ENCODE data around the gene METTL1. TPM values are rescaled to one million over a fixed set of nuclear protein-coding genes. Genes with fewer than 3 reads are reported as not detected.

METTL1 gene
- total RNA-seq, 2 experiments from 2014 or later = 26.3 to 28.8 TPM

- H3K4me3 Mint-ChIP-seq = no peak overlapping the region
- no peaks in the 10 kb centered on the region for H3K27me3 Mint-ChIP-seq (ENCODE audit: low read depth)
- DNase-seq (no peak), ATAC-seq (no peak)
- peaks cover 4% of the 10 kb centered on the region for H3K4me1 Mint-ChIP-seq (ENCODE audit: low read depth)
- no peaks in the 10 kb centered on the region for H3K9me3 Mint-ChIP-seq (ENCODE audit: insufficient read depth)
- ChIA-PET CTCF (interaction anchor here (0.9 to 1.4 kb wide), 3 partner anchors 11 to 135 kb away, joined by 3 to 4 read pairs (median 4); partner anchors contain the start of gene B4GALNT1), POLR2A (interaction anchor here (0.6 to 1.5 kb wide), 9 partner anchors 13 to 1939 kb away, joined by 3 to 5 read pairs (median 4); partner anchors contain the start of genes CYP27B1 and OS9)
- H3K27ac Mint-ChIP-seq = peak overlapping the region; percentile 63
- peaks cover 56% of the 10 kb centered on the region for H3K36me3 Mint-ChIP-seq (ENCODE audit: low read depth)
These were observed 51.9 kb downstream of the METTL1 start for GRCh38 chr12:57719777-57720605.

GRCh38 chr12:57718641-57719528 lies 53.0 kb downstream of the METTL1 start:
- Mint-ChIP-seq H3K27me3 (ENCODE audit: low read depth) (no peaks in the 10 kb centered on the region), H3K4me3 (no peak overlapping the region), H3K36me3 (ENCODE audit: low read depth) (peaks cover 51% of the 10 kb centered on the region), H3K9me3 (ENCODE audit: insufficient read depth) (no peaks in the 10 kb centered on the region), H3K4me1 (ENCODE audit: low read depth) (no peaks in the 10 kb centered on the region), H3K27ac (no peak overlapping the region)
- DNase-seq = no peak
- ChIA-PET CTCF (interaction anchor here (1.2 to 1.4 kb wide), 2 partner anchors 86 to 134 kb away, joined by 4 read pairs; partner anchors contain the start of gene B4GALNT1), POLR2A (interaction anchor here (0.6 to 1.5 kb wide), 7 partner anchors 12 to 1938 kb away, joined by 3 to 5 read pairs (median 3); partner anchors contain the start of genes CYP27B1 and OS9)
- no peak for ATAC-seq

Small RNAs within 50 kb of the gene (microRNA-seq; reads per million reads assigned to microRNA genes)
- not detected for gene MIR6759

Other genes with a start within 250 kb of the METTL1 start
- gene MBD6, start 249.3 kb downstream of the METTL1 start, total RNA-seq = 10 to 100 TPM; 68.4 to 71.4 TPM
- gene DCTN2, start 224.9 kb downstream of the METTL1 start, total RNA-seq = 10 to 100 TPM; 89.3 to 96.5 TPM
- gene KIF5A, start 222.1 kb downstream of the METTL1 start, total RNA-seq = 1 to 10 TPM in 1 of 2 experiments, under 1 TPM in 1; 0.99 to 1.4 TPM
- 10 to 100 TPM; 16.8 to 17.9 TPM for gene PIP4K2C, start 180.9 kb downstream of the METTL1 start, total RNA-seq
- gene DTX3, start 167.3 kb downstream of the METTL1 start, total RNA-seq = 10 to 100 TPM; 15.4 to 17.8 TPM
- gene ARHGEF25, start 160.7 kb downstream of the METTL1 start, total RNA-seq = under 1 TPM; 0.37 TPM
- under 1 TPM; 0.84 to 0.99 TPM for gene B4GALNT1, start 138.9 kb downstream of the METTL1 start, total RNA-seq
- gene OS9, start 78.0 kb downstream of the METTL1 start, total RNA-seq = 100 to 1,000 TPM; 100 to 107 TPM
- 10 to 100 TPM; 68.6 to 72.5 TPM for gene AGAP2, start 33.4 kb downstream of the METTL1 start, total RNA-seq
- 10 to 100 TPM; 12.9 to 13.3 TPM for gene TSPAN31, start 27.1 kb downstream of the METTL1 start, total RNA-seq
- 100 to 1,000 TPM; 132 to 146 TPM for gene CDK4, start 19.8 kb downstream of the METTL1 start, total RNA-seq
- 10 to 100 TPM; 23.6 to 24.4 TPM for gene MARCHF9, start 17.0 kb downstream of the METTL1 start, total RNA-seq
- gene CYP27B1, start 5.0 kb downstream of the METTL1 start, total RNA-seq = 1 to 10 TPM; 2.3 to 2.6 TPM
- 1 to 10 TPM; 3.1 to 3.2 TPM for gene EEF1AKMT3, start 509 bp upstream of the METTL1 start, total RNA-seq
- gene TSFM, start 10.7 kb upstream of the METTL1 start, total RNA-seq = 10 to 100 TPM; 35.0 to 35.8 TPM
- 1 to 10 TPM; 2.3 to 2.5 TPM for gene AVIL, start 46.6 kb upstream of the METTL1 start, total RNA-seq
- 100 to 1,000 TPM; 100 to 114 TPM for gene CTDSP2, start 74.6 kb upstream of the METTL1 start, total RNA-seq
- gene ATP23, start 169.5 kb upstream of the METTL1 start, total RNA-seq = 10 to 100 TPM; 19.3 to 21.3 TPM

All from activated CD8-positive, alpha-beta T cell treated with anti-CD3 and anti-CD28 coated beads, Interleukin-2, amount 10 ng/mL, durations not matched to agents 7 days and 5 days (primary cell).